Measurements from ENCODE around the gene LARP4B. TPM values are rescaled to one million over a fixed set of nuclear protein-coding genes. Genes with fewer than 3 reads are reported as not detected.

The LARP4B gene
- total RNA-seq, 1 experiment from 2014 or later: 122 TPM

- BruUV-seq (replicated peaks): no TSS peak
- ATAC-seq (peak; percentile 46), DNase-seq (ENCODE audit: low read depth, low spot score) (peak; percentile 18)
- Histone ChIP-seq H3K4me3 (replicated peaks in 1 of 2; ENCODE audit: low read depth in 1 of 2, low read length in 2 of 2) (no peak overlapping the region), H3K27me3 (ENCODE audit: insufficient read depth, low read length) (no peaks in the 10 kb centered on the region), H3K36me3 (ENCODE audit: control insufficient read depth in 1 of 2, insufficient read depth in 2 of 2, low read length in 2 of 2) (no peaks in the 10 kb centered on the region), H3K9ac (ENCODE audit: low read length) (no peak overlapping the region), H3K9me2 (ENCODE audit: insufficient read depth) (no peaks in the 10 kb centered on the region), H4K20me1 (ENCODE audit: insufficient read depth) (no peaks in the 10 kb centered on the region), H3K4me2 (ENCODE audit: low read length) (no peak overlapping the region), H3K79me2 (ENCODE audit: insufficient read depth, low read length) (no peaks in the 10 kb centered on the region), H2AFZ (ENCODE audit: low read depth, low read length, poor library complexity, severe bottlenecking) (no peak overlapping the region), H3K9me3 (ENCODE audit: control insufficient read depth in 1 of 2, insufficient read depth in 1 of 2, low read depth in 1 of 2, low read length in 2 of 2) (no peaks in the 10 kb centered on the region), H3K27ac (ENCODE audit: low read depth, low read length) (no peak overlapping the region), H3K4me1 (ENCODE audit: control insufficient read depth in 1 of 2, insufficient read depth in 2 of 2, low read length in 2 of 2) (peaks cover 6 to 15% of the 10 kb centered on the region in 2 experiments; a peak in 3 of 4 replicates)
- ChIA-PET RAD21 (ENCODE audit: low non-redundant PET in 1 of 2, low total read pairs in 2 of 2, uncharacterized antibody in 2 of 2, unreplicated experiment in 2 of 2) (no interaction called here), CTCF (interaction anchor here (0.7 to 1.3 kb wide), 2 partner anchors 30 to 552 kb away, joined by 3 read pairs; no protein-coding TSS in a partner anchor), POLR2A (no interaction called here)
- intact Hi-C loops (cut with micrococcal nuclease): loop anchor here (2.0 to 10.0 kb wide), 2 partner anchors 204 to 278 kb away; no protein-coding TSS in a partner anchor
- TF ChIP-seq FOSL1 (IDR thresholded peaks at IDR 0.05; ENCODE audit: low read depth) (no peak), ZNF274 (IDR thresholded peaks at IDR 0.05; ENCODE audit: low read depth, low read length) (no peak), CBX3 (IDR thresholded peaks at IDR 0.05; ENCODE audit: low read depth) (no peak), CTCF (IDR thresholded peaks at IDR 0.05 in 2 of 3, conservative IDR thresholded peaks at IDR 0.05 in 1 of 3; ENCODE audit: borderline replicate concordance in 1 of 3, insufficient read depth in 1 of 3, low read depth in 2 of 3, low read length in 2 of 3) (peak; percentile 36 to 41 (median 39); a peak in 5 of 6 replicates), ZBTB33 (IDR thresholded peaks at IDR 0.05; ENCODE audit: extremely low read depth, insufficient replicate concordance, low read length) (no peak), MAX (IDR thresholded peaks at IDR 0.05) (no peak), ELF1 (IDR thresholded peaks at IDR 0.05; ENCODE audit: borderline replicate concordance, low read depth) (no peak), SRF (IDR thresholded peaks at IDR 0.05; ENCODE audit: low read depth) (no peak), RAD21 (IDR thresholded peaks at IDR 0.05; ENCODE audit: low read depth) (peak; percentile 78)
Observed at GRCh38 chr10:788796-789748, 142.4 kb downstream of the LARP4B start.

All from HCT116 (cell line).